ENCODE results near the gene ATP6V0E2.

ATP6V0E2 gene

GRCh38 chr7:149864751-149865150 lies 9.0 kb upstream of the ATP6V0E2 start:
- DNase-seq: no peak

GRCh38 chr7:149865437-149865836 lies 8.3 kb upstream of the ATP6V0E2 start:
- no peak for DNase-seq

DNA sequence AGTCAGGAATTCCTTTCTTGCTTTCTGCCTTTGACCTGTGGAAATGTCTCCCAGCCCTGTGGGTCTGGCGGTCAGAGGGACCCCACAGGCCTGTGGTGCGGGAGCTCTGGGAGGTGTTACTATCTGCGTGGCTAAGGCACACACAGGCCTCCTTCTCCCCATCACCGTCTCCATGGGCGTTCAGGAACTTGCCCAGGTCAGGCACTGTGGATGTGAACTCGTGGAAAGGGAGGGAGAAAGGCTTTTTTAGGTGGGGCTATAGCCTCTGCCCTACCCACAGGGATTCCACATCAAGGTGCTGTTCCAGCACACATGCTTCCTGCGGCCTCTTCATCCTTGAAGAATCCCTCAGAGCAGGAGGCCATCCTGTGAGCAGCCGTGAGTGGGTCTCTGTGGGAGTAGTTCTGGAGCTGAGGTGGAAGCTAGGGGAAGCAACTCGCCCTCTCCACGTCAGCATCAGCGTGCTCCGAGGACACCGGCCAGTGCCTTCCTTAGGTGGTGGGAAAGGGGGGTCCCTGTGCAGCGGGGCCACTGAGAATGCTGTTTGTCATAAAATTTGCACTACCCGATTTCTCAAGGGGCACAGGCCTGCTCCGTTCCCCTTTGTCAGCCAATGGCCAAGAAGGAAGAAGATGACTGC lies 7.5 kb upstream of the ATP6V0E2 start:
- DNase-seq: no peak

GRCh38 chr7:149866779-149867447 lies 6.9 kb upstream of the ATP6V0E2 start:
- no peak for DNase-seq

DNA sequence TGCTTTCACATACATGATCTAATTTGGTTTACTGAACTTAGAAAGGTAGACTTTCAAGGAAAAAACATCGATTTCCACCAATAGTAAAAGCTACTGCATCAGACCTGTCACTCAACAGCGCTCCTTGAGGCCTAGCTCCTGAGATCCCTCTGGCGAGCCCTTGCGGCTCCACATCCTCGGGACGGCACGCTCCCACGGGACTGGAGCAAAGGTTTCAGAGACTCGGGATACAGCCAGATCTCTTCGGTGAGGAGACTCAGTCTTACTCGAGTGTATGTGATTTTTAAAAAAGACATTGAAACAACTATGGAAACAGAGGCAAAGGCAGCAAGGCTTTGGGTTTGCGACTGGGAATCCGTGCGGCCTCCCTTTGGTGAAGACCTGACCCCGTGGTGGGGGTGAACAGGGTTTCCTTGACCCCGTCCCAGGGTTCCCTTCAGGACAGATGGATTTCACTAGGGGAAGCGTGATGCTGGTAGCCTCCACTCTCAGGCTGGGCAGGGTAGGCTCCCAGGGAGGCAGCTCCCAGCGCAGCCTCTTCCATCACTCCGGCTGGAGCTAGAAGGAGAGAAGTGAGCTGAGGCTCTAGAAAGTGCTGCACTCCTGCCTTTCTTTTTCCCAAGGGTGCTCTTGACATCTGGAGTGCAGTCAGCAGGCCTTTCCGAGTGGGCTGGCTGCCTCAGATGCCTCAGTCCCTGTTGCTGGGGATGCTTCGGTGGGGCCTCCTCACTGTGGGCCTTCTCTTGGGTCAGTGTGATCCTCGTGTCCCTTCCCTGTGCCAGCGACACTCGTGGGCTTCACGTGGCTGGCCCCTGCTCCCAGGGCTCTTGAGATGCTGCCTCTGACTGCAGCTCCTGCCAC lies 5.8 kb upstream of the ATP6V0E2 start:
- DNase-seq: no peak

DNA sequence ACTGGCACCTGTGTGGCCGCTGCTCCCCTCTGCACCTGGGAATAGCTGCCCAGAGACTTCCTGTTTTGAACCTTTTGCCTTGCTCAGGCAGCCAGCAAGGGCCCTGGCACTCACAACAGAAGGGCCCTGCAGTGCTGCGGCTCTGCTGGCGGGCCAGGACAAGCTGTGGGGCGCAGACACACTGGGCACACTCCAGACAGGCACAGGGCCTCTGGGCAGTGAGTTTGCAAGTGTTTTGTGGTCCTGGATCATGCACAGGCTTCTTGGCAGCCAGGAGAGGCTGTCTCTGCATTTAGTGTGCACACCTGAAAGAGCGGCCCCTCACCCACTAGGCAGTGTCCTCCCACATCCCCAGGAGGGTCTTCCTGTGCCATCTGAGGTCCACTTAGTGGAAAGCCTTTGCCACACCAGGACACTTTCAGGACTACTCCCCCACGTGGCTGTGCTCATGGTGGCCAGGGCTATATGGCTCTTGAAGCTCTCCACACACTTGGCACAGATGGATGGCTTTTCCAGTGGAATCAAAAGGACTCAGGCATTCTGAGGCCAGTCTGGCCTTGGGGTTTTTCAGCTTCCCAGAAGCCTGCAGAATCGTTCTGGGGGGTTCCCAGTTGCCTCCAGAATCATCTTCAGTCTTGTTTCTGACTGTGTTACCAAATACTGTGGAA lies 5.0 kb upstream of the ATP6V0E2 start:
- no peak for DNase-seq

GRCh38 chr7:149869291-149869650 lies 4.5 kb upstream of the ATP6V0E2 start:
- DNase-seq: no peak

GRCh38 chr7:149869867-149870266 lies 3.9 kb upstream of the ATP6V0E2 start:
- DNase-seq: no peak

DNA sequence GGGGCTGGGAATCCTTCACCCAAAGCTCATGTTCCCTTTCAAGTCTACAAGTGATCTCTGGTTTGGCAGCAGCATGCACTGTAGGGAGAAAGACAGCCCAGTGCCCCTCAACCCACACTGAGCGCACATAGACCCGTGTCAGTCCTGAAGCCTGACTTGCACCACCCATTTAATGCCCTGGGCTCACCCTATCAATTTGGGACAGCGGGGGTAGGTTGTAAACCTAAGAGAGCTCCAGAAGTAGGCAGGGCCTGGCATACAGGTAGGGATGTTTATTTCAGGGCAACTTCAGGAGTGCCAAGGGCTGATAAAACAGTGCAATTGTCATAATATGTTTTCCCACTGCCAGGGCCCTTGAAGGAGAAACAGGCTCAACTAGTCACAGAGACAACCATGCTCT lies 3.5 kb upstream of the ATP6V0E2 start:
- DNase-seq: no peak

- DNase-seq: no peak
Measured at GRCh38 chr7:149870701-149871483, 2.9 kb upstream of the ATP6V0E2 start.

- no peak for DNase-seq
Measured at GRCh38 chr7:149871576-149871975, 2.2 kb upstream of the ATP6V0E2 start.

- peak; percentile 74 for DNase-seq
Measured at GRCh38 chr7:149872419-149873073, 1.2 kb upstream of the ATP6V0E2 start.

- DNase-seq: no peak
Measured at GRCh38 chr7:149873970-149874643, 338 bp downstream of the ATP6V0E2 start.

DNA sequence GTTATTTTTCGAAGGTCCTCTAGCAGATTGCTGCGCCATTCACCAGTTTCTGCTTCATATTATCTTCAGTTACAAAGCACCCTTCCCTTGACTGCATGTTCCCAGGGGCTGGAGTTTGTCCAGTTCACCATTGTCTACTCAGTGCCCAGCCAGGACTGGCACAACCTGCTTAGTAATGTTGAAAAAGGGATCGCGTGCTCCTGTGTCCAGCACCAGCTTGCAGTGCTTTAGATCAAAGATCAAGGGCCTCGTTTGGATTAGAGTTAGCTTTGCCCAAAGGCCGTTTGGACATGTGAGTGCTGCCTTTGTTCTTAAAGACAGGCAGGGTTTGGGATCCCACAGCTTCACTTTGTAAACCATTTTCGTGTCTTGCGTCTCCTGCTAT lies 867 bp downstream of the ATP6V0E2 start:
- DNase-seq: no peak

DNA sequence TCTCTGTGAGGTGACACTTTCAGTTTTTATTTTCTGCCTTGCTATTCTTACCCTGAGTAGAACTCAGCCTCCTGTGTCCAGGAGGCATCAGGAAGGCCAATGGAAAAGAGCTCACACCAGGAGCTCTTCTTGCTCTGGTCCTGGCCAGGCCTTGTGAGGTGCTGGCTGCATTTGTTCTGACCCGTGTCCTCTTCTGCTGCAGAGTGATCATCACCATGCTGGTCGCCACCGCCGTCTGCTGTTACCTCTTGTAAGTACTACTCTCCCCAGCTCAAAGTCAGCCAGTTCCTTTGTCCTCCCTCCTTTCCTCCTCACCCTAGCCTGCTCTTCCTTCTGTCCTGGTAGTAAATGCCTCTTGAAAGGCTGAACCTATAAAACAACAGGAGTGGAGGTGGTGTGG lies 1.6 kb downstream of the ATP6V0E2 start:
- no peak for DNase-seq

DNA sequence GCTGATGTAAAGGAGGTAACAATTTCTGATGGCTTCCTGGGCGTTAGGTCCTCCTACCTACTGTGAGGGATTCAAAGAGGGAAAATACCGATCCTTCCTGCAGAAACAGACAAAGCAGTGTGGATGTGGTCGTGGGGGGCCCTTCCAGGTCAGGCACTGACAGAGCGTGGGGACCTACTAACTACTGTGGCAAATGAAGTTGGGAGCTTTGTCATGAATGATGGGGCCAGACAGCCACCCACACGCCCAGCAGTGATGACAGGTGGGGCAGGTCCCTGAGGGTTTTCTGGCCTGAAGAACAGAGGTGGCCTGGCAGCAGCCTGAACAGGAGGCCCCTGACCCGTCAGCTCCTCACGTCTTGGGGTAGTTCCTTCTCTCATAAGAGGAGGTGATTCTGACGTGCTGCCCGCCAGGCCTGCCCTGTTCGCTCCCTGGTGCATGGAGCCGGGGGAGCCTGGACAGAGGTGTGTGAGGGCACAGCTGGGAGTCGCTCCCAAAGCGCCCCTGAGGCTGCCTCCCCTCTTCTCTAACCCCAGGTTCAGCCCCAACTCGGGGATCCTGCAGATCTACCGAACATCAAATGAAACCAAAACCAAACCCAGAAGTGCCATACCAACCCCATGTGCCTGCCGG lies 4.2 kb downstream of the ATP6V0E2 start:
- no peak for DNase-seq

DNA sequence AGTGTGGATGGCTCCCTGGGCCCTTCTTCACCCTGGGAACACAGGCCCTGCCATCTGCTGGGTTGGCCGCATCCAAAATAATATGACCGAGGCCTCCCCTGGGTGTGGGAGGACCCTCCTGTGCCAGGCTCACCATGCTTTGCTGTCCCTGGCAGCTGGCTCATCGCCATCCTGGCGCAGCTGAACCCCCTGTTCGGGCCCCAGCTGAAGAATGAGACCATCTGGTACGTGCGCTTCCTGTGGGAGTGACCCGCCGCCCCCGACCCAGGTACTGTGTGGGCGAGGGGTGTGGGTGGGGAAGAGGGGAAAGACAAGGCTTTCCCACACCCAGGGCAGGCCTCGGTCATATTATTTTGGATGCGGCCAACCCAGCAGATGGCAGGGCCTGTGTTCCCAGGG lies 4.8 kb downstream of the ATP6V0E2 start:
- no peak for DNase-seq

DNA sequence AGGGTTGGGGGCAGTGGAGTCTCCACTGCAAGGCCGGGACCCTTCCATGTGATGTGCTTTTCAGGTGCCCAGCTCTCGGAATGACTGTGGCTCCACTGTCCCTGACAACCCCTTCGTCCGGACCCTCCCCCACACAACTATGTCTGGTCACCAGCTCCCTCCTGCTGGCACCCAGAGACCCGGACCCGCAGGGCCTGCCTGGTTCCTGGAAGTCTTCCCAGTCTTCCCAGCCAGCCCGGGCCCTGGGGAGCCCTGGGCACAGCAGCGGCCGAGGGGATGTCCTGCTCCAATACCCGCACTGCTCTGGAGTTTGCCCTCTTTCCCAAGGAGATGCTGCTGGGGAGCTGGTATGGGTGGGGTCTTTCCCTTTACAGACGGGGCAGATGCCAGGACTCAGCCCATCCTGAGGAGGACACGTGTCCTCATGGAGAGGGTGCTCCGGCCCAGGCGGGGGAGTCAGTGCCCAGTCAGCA lies 5.5 kb downstream of the ATP6V0E2 start:
- no peak for DNase-seq

DNA sequence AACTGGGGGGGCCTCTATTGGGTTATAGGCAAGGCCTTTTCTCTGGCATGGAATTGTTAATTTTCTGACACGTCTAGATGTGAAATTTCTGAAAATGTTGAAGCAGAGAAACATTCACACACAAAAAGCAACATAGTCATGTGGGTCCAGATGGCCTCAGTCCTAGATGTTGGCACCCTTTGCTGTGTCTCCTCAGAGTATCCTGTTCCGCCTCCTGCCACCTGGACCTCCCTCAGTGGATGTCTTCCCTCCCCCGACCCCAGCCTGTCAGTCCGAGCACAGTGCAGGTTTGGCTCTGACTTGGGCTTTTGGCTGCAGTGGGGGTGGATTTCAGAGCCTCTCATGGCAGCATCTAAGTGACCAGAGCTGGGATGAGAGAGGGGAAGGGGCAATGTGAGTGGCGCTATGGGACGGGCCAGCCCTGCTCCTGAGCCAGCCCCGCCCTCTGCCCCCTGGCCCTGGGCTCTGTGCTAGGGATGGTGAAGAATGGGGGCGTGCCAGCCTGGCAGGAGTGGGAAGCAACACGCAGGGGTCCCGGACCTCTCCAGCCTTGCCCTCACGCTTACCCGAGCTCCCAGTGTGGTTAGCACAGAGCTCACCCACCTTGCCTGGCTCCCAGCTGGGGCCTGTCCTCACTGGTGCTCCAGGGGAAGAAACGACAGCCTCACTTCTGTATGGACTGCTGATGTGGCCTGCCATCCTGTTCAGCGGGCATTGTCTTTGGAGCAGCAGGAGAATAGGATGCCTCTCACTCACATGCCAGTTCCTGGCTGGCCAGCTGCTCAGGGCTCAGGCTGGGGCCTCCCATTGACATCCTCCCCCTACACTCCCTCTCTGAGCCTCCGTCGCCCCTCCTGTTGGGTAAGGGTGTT lies 6.2 kb downstream of the ATP6V0E2 start:
- no peak for DNase-seq
